Ovary (tissue), 3 donors: ENCODE data around the gene SMIM30.
"Not testable (repeated sequence)": the region's sequence is repeated elsewhere in the genome, so short reads cannot be mapped to it uniquely, and the experiment has no call there.

Source experiments
- EP300 ChIP-seq: sonication (generic); formaldehyde crosslinking; IDR thresholded peaks from one replicate; pipeline ENCODE4 v1.6.1; 2017; ENCODE audit warnings: antibody characterized with exemption
- TF ChIP-seq, protein P1 (sequence below), 3 donors: fragments of 450-650 bp in 2 of 3; fragments of 200-600 bp in 1 of 3; IDR thresholded peaks; one replicate each; pipeline versions ENCODE4 v1.5.1 to v1.8.0; 2016 to 2022; ENCODE audit warnings: antibody characterized with exemption in 3 of 3, mild to moderate bottlenecking in 1 of 3
- donor health status: DM: no; HTN: no; CAD: no.

DNA sequence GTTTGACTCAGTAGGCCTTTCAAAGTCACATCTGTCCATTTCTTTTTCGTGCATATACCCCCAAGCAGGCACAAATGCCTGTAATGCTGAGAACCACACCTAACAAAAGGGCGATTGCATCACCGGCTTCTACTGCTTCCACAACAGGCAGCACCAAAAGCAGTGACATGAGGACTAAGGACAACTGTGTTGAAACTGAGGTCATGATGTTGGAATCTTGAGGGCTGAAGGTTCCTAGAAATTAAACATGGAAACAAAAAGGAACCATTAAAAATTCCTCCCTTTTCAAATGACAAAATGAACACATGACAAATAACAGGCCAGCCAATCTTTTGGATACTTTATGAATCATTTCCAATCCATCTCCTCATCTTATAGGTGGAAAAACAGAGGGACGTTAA lies 980 bp downstream of the SMIM30 start:
- TF ChIP-seq EP300 = not testable (repeated sequence)
- TF ChIP-seq, protein P1, sequence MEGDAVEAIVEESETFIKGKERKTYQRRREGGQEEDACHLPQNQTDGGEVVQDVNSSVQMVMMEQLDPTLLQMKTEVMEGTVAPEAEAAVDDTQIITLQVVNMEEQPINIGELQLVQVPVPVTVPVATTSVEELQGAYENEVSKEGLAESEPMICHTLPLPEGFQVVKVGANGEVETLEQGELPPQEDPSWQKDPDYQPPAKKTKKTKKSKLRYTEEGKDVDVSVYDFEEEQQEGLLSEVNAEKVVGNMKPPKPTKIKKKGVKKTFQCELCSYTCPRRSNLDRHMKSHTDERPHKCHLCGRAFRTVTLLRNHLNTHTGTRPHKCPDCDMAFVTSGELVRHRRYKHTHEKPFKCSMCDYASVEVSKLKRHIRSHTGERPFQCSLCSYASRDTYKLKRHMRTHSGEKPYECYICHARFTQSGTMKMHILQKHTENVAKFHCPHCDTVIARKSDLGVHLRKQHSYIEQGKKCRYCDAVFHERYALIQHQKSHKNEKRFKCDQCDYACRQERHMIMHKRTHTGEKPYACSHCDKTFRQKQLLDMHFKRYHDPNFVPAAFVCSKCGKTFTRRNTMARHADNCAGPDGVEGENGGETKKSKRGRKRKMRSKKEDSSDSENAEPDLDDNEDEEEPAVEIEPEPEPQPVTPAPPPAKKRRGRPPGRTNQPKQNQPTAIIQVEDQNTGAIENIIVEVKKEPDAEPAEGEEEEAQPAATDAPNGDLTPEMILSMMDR (IDR thresholded peaks at IDR 0.05) = not testable (repeated sequence)
